ENCODE measurements around the gene WWTR1. TPM values are rescaled to one million over a fixed set of nuclear protein-coding genes. Genes with fewer than 3 reads are reported as not detected.
A peak's percentile ranks its signal among the peaks of the same experiment; 100 is the strongest.

Gene WWTR1
- total and polyA plus RNA-seq, 2 donors from 2014 or later, result 23.3 to 117 TPM

DNA sequence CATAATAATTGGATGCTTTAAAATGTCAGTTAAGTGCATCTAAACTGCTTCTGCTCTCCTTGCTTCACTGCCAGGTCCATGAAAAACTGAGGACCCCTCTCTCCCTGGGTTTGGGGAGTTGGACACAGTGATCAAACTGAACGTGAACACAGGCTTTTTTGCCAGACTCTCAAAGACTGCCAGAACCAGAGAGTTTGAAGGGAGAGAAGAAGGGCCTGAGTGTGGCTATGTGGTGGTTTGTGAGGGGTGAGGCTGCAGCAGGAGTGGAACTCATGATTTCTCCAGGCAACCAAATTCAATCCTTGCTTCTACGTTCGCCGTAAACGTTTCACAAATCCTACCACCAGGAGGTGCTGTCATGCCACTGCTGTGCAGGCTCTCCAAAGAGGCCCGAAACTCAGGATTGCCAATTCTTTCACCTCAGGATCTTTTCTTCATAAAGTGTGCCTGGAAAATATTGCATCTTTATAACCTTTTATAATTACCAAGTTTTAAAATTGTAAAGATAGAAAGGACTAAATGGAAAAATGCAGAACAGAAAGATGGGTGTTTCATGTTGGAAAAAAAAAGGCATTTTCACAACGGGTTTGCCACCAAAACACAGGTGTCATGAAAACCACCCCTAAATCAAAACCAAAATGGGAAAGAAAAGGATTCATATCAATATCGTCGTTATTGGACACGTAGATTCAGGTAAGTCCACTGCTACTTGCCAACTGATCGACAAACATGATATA lies 163.6 kb downstream of the WWTR1 start:
- DNase-seq, result peak in 4 of 5 donors; percentile 59 to 83 (median 72)
- FAIRE-seq, result peak; percentile 23
- Histone ChIP-seq H3K4me1 (ENCODE audit: control insufficient read depth in 2 of 3, insufficient read depth in 2 of 3, low read depth in 1 of 3, low read length in 3 of 3) (peaks cover 0 to 5% (median 0%) of the 10 kb centered on the region in 3 donors), H3K27ac (ENCODE audit: low read depth in 2 of 2, low read length in 2 of 2) (no peak overlapping the region), H3K9ac (ENCODE audit: low read length in 3 of 3) (no peak overlapping the region), H3K27me3 (ENCODE audit: control insufficient read depth, insufficient read depth, low read length) (no peaks in the 10 kb centered on the region), H3K9me3 (ENCODE audit: control insufficient read depth in 2 of 3, insufficient read depth in 1 of 3, low read length in 3 of 3) (no peaks in the 10 kb centered on the region), H3K4me3 (ENCODE audit: low read length in 3 of 3) (no peak overlapping the region), H3K36me3 (ENCODE audit: control insufficient read depth in 2 of 3, insufficient read depth in 3 of 3, low read length in 3 of 3) (no peaks in the 10 kb centered on the region)
- TF ChIP-seq, protein P1, sequence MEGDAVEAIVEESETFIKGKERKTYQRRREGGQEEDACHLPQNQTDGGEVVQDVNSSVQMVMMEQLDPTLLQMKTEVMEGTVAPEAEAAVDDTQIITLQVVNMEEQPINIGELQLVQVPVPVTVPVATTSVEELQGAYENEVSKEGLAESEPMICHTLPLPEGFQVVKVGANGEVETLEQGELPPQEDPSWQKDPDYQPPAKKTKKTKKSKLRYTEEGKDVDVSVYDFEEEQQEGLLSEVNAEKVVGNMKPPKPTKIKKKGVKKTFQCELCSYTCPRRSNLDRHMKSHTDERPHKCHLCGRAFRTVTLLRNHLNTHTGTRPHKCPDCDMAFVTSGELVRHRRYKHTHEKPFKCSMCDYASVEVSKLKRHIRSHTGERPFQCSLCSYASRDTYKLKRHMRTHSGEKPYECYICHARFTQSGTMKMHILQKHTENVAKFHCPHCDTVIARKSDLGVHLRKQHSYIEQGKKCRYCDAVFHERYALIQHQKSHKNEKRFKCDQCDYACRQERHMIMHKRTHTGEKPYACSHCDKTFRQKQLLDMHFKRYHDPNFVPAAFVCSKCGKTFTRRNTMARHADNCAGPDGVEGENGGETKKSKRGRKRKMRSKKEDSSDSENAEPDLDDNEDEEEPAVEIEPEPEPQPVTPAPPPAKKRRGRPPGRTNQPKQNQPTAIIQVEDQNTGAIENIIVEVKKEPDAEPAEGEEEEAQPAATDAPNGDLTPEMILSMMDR (IDR thresholded peaks at IDR 0.05; ENCODE audit: borderline replicate concordance, extremely low read depth, insufficient read depth), result peak; percentile 77
- intact Hi-C loops (cut with DNase I), result no loop called here

DNA sequence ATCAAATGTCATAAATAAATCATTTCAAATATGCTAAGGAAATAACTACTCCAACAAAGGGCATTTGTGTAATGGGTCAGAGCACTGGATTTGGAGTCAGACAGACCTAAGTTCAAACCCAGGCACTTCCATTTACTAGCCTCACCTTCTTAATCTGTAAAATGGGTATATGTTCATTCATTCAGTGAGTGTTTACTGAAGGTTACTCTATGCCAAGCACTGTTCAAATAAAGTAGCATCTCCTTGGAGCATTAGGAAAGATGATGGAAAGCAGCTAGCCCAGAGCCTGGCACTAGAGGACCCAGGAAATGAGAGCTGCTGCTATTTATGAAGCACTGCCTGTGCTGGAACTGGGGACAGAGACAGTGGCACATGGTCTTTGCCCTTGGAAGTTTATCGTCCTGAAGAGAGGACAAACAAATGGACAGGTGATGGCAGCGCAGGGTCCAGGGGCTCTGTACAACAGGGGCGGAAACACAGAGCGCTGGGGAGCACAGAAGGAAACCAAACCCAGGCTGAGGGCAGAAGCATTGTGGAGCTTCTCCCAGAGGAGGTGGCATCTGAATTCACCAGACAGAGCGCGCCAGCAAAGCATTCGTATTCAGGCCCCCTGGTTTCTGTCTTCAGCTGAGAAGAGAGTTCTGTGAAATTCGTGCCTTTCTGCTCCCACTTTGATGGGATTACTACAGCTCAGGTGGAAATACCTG lies 164.4 kb downstream of the WWTR1 start:
- TF ChIP-seq, protein P1 (IDR thresholded peaks at IDR 0.05; ENCODE audit: borderline replicate concordance, extremely low read depth, insufficient read depth), result no peak
- H3K4me1 ChIP-seq (ENCODE audit: control insufficient read depth in 2 of 3, insufficient read depth in 2 of 3, low read depth in 1 of 3, low read length in 3 of 3), result peaks cover 0 to 5% (median 0%) of the 10 kb centered on the region in 3 donors
- no peaks in the 10 kb centered on the region for H3K36me3 ChIP-seq (ENCODE audit: control insufficient read depth in 2 of 3, insufficient read depth in 3 of 3, low read length in 3 of 3)
- no peak overlapping the region for H3K9ac ChIP-seq (ENCODE audit: low read length in 3 of 3)
- intact Hi-C loops (cut with DNase I), result no loop called here
- no peak overlapping the region for H3K4me3 ChIP-seq (ENCODE audit: low read length in 3 of 3)
- no peak for FAIRE-seq
- no peaks in the 10 kb centered on the region for H3K9me3 ChIP-seq (ENCODE audit: control insufficient read depth in 2 of 3, insufficient read depth in 1 of 3, low read length in 3 of 3)
- no peaks in the 10 kb centered on the region for H3K27me3 ChIP-seq (ENCODE audit: control insufficient read depth, insufficient read depth, low read length)
- no peak overlapping the region for H3K27ac ChIP-seq (ENCODE audit: low read depth in 2 of 2, low read length in 2 of 2)
- DNase-seq, result no peak

- intact Hi-C loops (cut with DNase I), result no loop called here
- H3K9me3 ChIP-seq (ENCODE audit: control insufficient read depth in 2 of 3, insufficient read depth in 1 of 3, low read length in 3 of 3), result no peaks in the 10 kb centered on the region
- H3K9ac ChIP-seq (ENCODE audit: low read length in 3 of 3), result no peak overlapping the region
- DNase-seq (no peak), FAIRE-seq (no peak)
- H3K27ac ChIP-seq (ENCODE audit: low read depth in 2 of 2, low read length in 2 of 2), result no peak overlapping the region
- TF ChIP-seq, protein P1 (IDR thresholded peaks at IDR 0.05; ENCODE audit: borderline replicate concordance, extremely low read depth, insufficient read depth), result no peak
- H3K4me3 ChIP-seq (ENCODE audit: low read length in 3 of 3), result no peak overlapping the region
- H3K36me3 ChIP-seq (ENCODE audit: control insufficient read depth in 2 of 3, insufficient read depth in 3 of 3, low read length in 3 of 3), result no peaks in the 10 kb centered on the region
- peaks cover 0 to 5% (median 0%) of the 10 kb centered on the region in 3 donors for H3K4me1 ChIP-seq (ENCODE audit: control insufficient read depth in 2 of 3, insufficient read depth in 2 of 3, low read depth in 1 of 3, low read length in 3 of 3)
- H3K27me3 ChIP-seq (ENCODE audit: control insufficient read depth, insufficient read depth, low read length), result no peaks in the 10 kb centered on the region
These were observed 167.4 kb downstream of the WWTR1 start for GRCh38 chr3:149490260-149490971.
